Astrocyte (in vitro differentiated cells and primary cell): ENCODE results near the gene KEAP1.

Experiments used
- CTCF ChIP-seq: IDR thresholded peaks from 2 replicates; pipeline ENCODE4 v1.5.1; 2011; ENCODE audit warnings: low read depth, mild to moderate bottlenecking, inconsistent platforms, low read length, moderate library complexity; ENCODE audit not compliant: insufficient read depth
- EZH2 ChIP-seq: IDR thresholded peaks from 2 replicates; pipeline ENCODE4 v1.6.1; 2012; ENCODE audit warnings: mild to moderate bottlenecking, low read length, inconsistent platforms; ENCODE audit not compliant: insufficient read depth

DNA sequence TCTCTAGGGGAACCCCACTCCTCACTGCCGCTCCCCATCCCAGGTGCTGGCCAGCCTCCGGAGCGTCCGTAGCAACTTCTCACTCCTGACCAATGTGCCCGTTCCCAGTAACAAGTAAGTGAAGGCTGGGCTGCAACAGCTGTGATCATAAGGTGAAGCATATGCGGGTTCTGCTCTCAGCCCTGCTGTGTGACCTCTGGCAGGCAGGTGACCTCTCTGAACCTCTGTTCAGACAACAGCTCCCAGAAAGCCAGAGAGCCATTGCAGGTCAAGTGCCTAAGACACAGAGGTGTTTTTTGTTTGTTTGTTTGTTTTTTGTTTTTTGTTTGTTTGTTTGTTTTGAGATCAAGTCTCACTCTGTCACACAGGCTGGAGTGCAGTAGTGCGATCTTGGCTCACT, 54.1 kb downstream of the KEAP1 start:
- TF ChIP-seq CTCF: no peak
- no peak for TF ChIP-seq EZH2
